Measurements from ENCODE around the gene SPRR1A. TPM values are rescaled to one million over a fixed set of nuclear protein-coding genes. Genes with fewer than 3 reads are reported as not detected.

Gene SPRR1A
- total and polyA plus RNA-seq, 2 of the 4 experiments (the other 2 are of a cell fraction) = not detected

DNA sequence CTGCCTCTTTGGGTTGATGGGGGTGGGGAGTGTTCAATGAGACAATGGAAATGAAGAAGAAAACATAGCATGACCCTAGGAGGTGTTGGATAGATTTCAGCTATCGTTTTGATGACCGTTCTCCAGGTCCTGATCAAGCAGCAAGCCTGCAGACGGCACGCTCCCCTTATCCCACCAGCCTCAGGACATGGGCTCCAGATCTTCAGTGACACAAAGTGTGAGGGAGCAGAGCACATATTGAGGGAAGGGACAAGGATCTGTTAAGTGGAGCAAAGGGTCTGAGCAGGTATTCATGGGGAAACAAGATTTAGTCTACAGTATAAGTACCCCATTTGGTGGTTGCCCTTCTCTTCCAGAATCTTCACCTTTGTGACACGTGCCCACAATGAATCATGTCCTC lies 32.2 kb upstream of the SPRR1A start:
- no peak overlapping the region for H2BK20ac ChIP-seq (ENCODE audit: low read depth, low read length)
- no peak overlapping the region for H3K27ac ChIP-seq (ENCODE audit: insufficient read depth, low read length)
- dilution Hi-C loops (cut with HindIII; ENCODE audit: low sequenced_read_pairs, unreplicated experiment) = no loop called here
- H3K4me3 ChIP-seq (ENCODE audit: insufficient read depth, low read depth, low read length) = no peak overlapping the region
- H3K18ac ChIP-seq (ENCODE audit: low read depth, low read length) = no peak overlapping the region
- no peak overlapping the region for H3K23ac ChIP-seq (ENCODE audit: low read depth, low read length)
- no peak overlapping the region for H3K4me2 ChIP-seq (ENCODE audit: low read depth, low read length)
- H4K91ac ChIP-seq (ENCODE audit: insufficient read depth, low read depth, low read length) = no peak overlapping the region
- DNase-seq (no peak), ATAC-seq (ENCODE audit: low read depth) (no peak)
- no peak overlapping the region for H2BK5ac ChIP-seq (ENCODE audit: low read depth, low read length, poor library complexity, severe bottlenecking)
- H3K4me1 ChIP-seq (ENCODE audit: control insufficient read depth, insufficient read depth, low read length) = no peaks in the 10 kb centered on the region
- no peak overlapping the region for H4K8ac ChIP-seq (ENCODE audit: low read depth in 2 of 2, low read length in 2 of 2)
- POLR2A ChIA-PET (ENCODE audit: unreplicated experiment) = no interaction called here
- no peaks in the 10 kb centered on the region for H3K9me3 ChIP-seq (ENCODE audit: control insufficient read depth, insufficient read depth, low read length)
- H4K5ac ChIP-seq (ENCODE audit: low read depth, low read length) = no peak overlapping the region
- no peaks in the 10 kb centered on the region for H4K20me1 ChIP-seq (ENCODE audit: insufficient read depth, low read length)
- no peaks in the 10 kb centered on the region for H3K36me3 ChIP-seq (ENCODE audit: control insufficient read depth, insufficient read depth, low read length)
- no peaks in the 10 kb centered on the region for H3K9me1 ChIP-seq (ENCODE audit: insufficient read depth, low read length)
- in situ Hi-C loops (cut with MboI; ENCODE audit: low sequenced_read_pairs) = no loop called here
- no peak overlapping the region for H3K9ac ChIP-seq (ENCODE audit: low read depth, low read length)
- no peak overlapping the region for H2AK9ac ChIP-seq (replicated peaks; ENCODE audit: low read depth, low read length, poor library complexity)
- H3K56ac ChIP-seq (ENCODE audit: extremely low read depth, insufficient read depth, low read length) = no peak overlapping the region
- WGBS, 2 experiments (ENCODE audit: extremely low coverage in 2 of 2, insufficient read length in 1 of 2) = no CpG with 5 or more reads among the region's 5 CpGs
- H2AFZ ChIP-seq (replicated peaks; ENCODE audit: low read length, poor library complexity) = no peak overlapping the region
- TF ChIP-seq MAZ (IDR thresholded peaks at IDR 0.05; ENCODE audit: borderline replicate concordance, low read depth, low read length) = no peak
- CTCF ChIA-PET = no interaction called here
- H3K14ac ChIP-seq (replicated peaks; ENCODE audit: low read depth, low read length) = no peak overlapping the region
- BruUV-seq (replicated peaks) = no TSS peak
- no peak overlapping the region for H2BK15ac ChIP-seq (ENCODE audit: low read depth, low read length)
- H3K79me1 ChIP-seq (ENCODE audit: low read depth in 1 of 2, low read length in 2 of 2) = no peaks in the 10 kb centered on the region
- no peaks in the 10 kb centered on the region for H3K27me3 ChIP-seq (ENCODE audit: control insufficient read depth, insufficient read depth, low read length)
- no peak overlapping the region for H3K4ac ChIP-seq (ENCODE audit: low read depth, low read length)
- no peak overlapping the region for H2AK5ac ChIP-seq (ENCODE audit: low read depth, low read length)
- intact Hi-C loops (cut with micrococcal nuclease) = no loop called here
- H2BK120ac ChIP-seq (ENCODE audit: low read depth, low read length) = no peak overlapping the region
